Astrocyte of the cerebellum (primary cell): Measurements from ENCODE around the gene RMDN3.

ENCODE experiments used
- DNase-seq: peaks from one replicate; pipeline ENCODE4 v3.0.0-alpha.2; 2011; ENCODE audit warnings: low read depth
- H3K4me3 ChIP-seq: 2 replicates; pipeline ENCODE4 v1.5.1; 2011; ENCODE audit warnings: mild to moderate bottlenecking, low read depth, low read length, moderate library complexity
- in situ Hi-C: cut with HindIII; loops from 2 replicates; pipeline ENCODE4 v1.10.0; 2017; ENCODE audit warnings: low sequenced_read_pairs
- TF ChIP-seq, protein P1 (sequence below): IDR thresholded peaks from 2 replicates; pipeline ENCODE4 v1.5.1; 2012; ENCODE audit warnings: low read length, low read depth, moderate library complexity, mild to moderate bottlenecking; ENCODE audit errors: missing control alignments

RMDN3 gene

DNA sequence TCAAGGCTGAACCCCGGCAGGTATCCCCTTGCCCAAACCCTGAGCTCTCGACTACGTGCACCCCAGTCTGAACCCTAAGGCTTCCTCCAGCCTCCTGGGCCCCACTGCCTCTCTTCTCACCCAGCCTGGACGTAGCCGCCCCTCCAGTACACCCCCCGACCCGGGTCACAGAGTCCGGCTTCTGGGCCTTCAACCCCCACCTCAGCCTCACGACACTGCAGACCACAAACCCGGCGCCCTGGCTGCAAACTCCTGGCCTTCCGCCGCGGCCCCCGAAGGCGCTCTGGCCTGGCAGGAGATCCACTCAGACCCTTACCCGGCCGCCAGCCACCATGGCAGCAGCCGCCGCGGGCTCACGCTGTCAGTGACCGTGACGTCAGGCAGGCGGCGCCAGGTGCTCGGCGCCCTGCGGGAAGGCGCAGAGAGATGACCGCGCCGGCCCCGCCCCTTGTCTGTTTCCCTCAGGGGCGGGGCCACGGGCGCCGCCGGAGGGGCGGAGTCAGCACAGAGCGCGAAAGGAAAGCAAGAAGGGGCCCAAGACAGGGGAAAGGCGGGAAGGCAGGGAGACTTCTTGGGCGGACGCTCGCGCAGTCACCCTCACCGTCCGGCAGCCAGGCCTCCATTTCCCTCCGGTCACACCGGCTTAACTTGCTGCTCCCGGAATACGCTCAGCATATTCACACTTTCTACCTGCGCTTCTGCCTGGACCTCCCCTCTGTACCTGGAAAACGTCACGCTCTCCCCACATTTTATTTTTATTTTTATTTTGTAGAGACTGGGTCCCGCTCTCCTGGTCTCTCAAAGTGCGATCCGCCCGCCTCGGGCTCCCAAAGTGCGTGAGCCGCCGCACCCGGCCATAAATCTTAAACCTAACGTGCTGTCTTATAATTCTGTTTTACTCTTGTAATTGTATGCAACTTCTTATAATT is at the start of gene RMDN3:
TSS of gene RMDN3 (minus strand) at position 372 of the 929 bp plus-strand sequence. CDS start 471 bp downstream, outside the sequence.
- peak within 1 kb of the TSS; percentile 98 for H3K4me3 ChIP-seq
- TF ChIP-seq, protein P1, sequence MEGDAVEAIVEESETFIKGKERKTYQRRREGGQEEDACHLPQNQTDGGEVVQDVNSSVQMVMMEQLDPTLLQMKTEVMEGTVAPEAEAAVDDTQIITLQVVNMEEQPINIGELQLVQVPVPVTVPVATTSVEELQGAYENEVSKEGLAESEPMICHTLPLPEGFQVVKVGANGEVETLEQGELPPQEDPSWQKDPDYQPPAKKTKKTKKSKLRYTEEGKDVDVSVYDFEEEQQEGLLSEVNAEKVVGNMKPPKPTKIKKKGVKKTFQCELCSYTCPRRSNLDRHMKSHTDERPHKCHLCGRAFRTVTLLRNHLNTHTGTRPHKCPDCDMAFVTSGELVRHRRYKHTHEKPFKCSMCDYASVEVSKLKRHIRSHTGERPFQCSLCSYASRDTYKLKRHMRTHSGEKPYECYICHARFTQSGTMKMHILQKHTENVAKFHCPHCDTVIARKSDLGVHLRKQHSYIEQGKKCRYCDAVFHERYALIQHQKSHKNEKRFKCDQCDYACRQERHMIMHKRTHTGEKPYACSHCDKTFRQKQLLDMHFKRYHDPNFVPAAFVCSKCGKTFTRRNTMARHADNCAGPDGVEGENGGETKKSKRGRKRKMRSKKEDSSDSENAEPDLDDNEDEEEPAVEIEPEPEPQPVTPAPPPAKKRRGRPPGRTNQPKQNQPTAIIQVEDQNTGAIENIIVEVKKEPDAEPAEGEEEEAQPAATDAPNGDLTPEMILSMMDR = no peak
- in situ Hi-C loops = no loop called here
- peak; percentile 73 for DNase-seq

DNA sequence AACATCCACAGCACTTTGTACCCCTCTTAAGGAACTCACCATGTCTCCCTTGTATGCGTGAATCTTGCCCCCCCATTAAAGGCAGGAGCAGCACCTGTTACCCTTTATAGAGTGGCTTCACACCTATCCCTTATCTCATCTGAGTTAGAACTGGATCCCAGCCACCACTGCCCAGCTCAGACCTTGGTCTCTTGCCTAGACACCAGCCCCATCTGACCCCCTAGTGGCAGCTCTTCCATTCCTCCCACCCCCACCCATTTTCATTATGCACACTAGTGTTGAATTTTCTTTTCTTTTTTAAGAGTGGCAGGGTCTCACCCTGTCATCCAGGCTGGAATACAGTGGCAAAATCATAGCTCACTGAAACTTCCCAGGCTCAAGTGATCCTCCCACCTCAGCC is 48.6 kb upstream of the RMDN3 start:
- H3K4me3 ChIP-seq = no peak overlapping the region
- DNase-seq = no peak
- in situ Hi-C loops = no loop called here
- TF ChIP-seq, protein P1 = no peak

- no peak for DNase-seq
- H3K4me3 ChIP-seq = no peak overlapping the region
- TF ChIP-seq, protein P1 = no peak
- in situ Hi-C loops = no loop called here
Measured at GRCh38 chr15:40803076-40803475, 48.0 kb upstream of the RMDN3 start.

DNA sequence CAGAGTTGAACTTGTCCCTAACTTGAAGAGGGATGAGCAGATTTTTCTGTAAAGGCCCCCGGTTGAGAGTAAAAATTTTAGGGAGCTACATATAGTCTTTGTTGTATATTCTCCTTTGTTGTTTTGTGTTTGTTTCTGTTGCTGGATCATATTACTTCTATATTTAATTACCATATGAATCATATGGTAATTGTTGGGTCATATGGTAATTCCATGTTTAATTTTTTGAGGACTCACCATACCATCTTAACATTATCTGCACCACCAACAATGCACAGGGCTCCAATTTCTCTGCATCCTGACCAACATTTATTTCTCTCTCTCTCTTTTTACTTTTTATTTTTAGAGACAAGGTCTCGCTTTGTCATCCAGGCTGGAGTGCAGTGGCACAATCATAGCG is 44.5 kb upstream of the RMDN3 start:
- no peak for DNase-seq
- in situ Hi-C loops = no loop called here
- no peak overlapping the region for H3K4me3 ChIP-seq
- TF ChIP-seq, protein P1 = no peak

GRCh38 chr15:40796512-40796911 is 41.5 kb upstream of the RMDN3 start:
- DNase-seq = no peak
- TF ChIP-seq, protein P1 = no peak
- in situ Hi-C loops = no loop called here
- H3K4me3 ChIP-seq = no peak overlapping the region

- in situ Hi-C loops = no loop called here
- TF ChIP-seq, protein P1 = no peak
- H3K4me3 ChIP-seq = no peak overlapping the region
- no peak for DNase-seq
Measured at GRCh38 chr15:40796041-40796440, 41.0 kb upstream of the RMDN3 start.
